Pancreas (tissue), 10 donors: ENCODE data around the gene GSS. TPM values are rescaled to one million over a fixed set of nuclear protein-coding genes. Genes with fewer than 3 reads are reported as not detected.

Experiments
- ATAC-seq, 4 donors: fragments of 200-7000 bp; cut with Tn5 transposase; one replicate each; pipeline versions ENCODE4 v1.8.0 to v1.9.1; 2020; ENCODE audit warnings: mild to moderate bottlenecking in 4 of 4, moderate library complexity in 4 of 4
- DNase-seq, 6 donors: peaks; one replicate each; pipeline ENCODE4 v3.0.0-alpha.2; 2020
- FAIRE-seq: peaks from 2 replicates; lab custom pipeline; 2012; peaks lifted over from hg19 to GRCh38; lab: Jason Lieb, UNC
- H3K27ac ChIP-seq, 4 donors: fragments of 200-600 bp; sonication (generic); 1 replicate in 3 of 4; 2 replicates in 1 of 4; pipeline versions ENCODE4 v1.5.0 to v1.8.0; 2020
- H3K27me3 ChIP-seq, 4 donors: fragments of 200-600 bp; one replicate each; pipeline ENCODE4 v1.8.0; 2021
- H3K36me3 ChIP-seq, 3 donors: fragments of 200-600 bp; sonication (generic) in 1 of 3; one replicate each; pipeline versions ENCODE4 v1.5.0 to v1.8.0; 2020 to 2021
- H3K4me1 ChIP-seq, 3 donors: fragments of 200-600 bp; one replicate each; pipeline ENCODE4 v1.8.0; 2021
- H3K4me3 ChIP-seq, 4 donors: fragments of 200-600 bp; sonication (generic) in 2 of 4; one replicate each; pipeline versions ENCODE4 v1.5.0 to v1.8.0; 2020 to 2021
- H3K9me3 ChIP-seq, 4 donors: fragments of 200-600 bp; one replicate each; pipeline ENCODE4 v1.8.0; 2021
- CTCF ChIP-seq, 4 donors: fragments of 200-600 bp; sonication (generic) in 3 of 4; IDR thresholded peaks; one replicate each; pipeline versions ENCODE4 v1.5.0 to v1.8.0; 2021; ENCODE audit warnings: antibody characterized with exemption in 4 of 4
- WGBS, 2 donors: extraction: QIAGEN DNeasy Blood & Tissue Kit; methylation state at CpG; one replicate each; pipeline ENCODE4 v1.1.7; 2013; 5-methylcytosine and 5-hydroxymethylcytosine counted together
- intact Hi-C, 3 donors: fragments of 100-400 bp; cut with DNase I; formaldehyde crosslinking; loops; one replicate each; pipeline versions ENCODE4 v1.11.1 to v1.14.2; 2022
- polyA plus RNA-seq, 2 donors: library from polyadenylated mRNA; stranded (reverse); fragments of 200-250 nt; gene quantifications; one replicate each; pipeline ENCODE4 v1.2.3, GENCODE V29; 2013
- total RNA-seq, 6 donors: library from RNA; stranded (reverse); fragmentation: NEBNext Ultra II Directional in 4 of 6; extraction: Animal tissue kit (Norgen Biotek cat#: 25700) in 4 of 6; gene quantifications; one replicate each; pipeline versions ENCODE4 v1.2.1 to v1.2.4, GENCODE V29; 2021 to 2023
- donor health status: healthy with polysubstance abuse.
- donor health status: DM: no; HTN: no; CAD: no; lungs with moderate emphysema.
- donor health status: DM: no; HTN: no; CAD: no.
- donor health status: control.
- donor health status: control.
- donor health status: Bipolar disorder and iron deficiency.
- donor health status: DM: yes; HTN: yes; CAD: no.
- donor health status: DM: no; HTN: no; CAD: no.
- donor health status: DM: no; HTN: no; CAD: no.
- donor health status: DM: yes; HTN: yes; CAD: no.

GSS gene
- 10 to 100 TPM in 4 of 6 donors, 1 to 10 TPM in 2; 6.7 to 17.9 (median 10.7) TPM for total RNA-seq
- 10 to 100 TPM; 28.7 to 32.2 TPM for polyA plus RNA-seq

- peak; percentile 45 for FAIRE-seq
Observed at GRCh38 chr20:34955231-34956040, at the start of gene GSS, which contains the start of gene MYH7B. Gene GSS (minus strand): TSS chr20:34955806. CDS start chr20:34951852, 3,954 bp downstream. Gene MYH7B (plus strand): TSS chr20:34955868. CDS start chr20:34978006, 22,138 bp downstream.

GRCh38 chr20:35004749-35005462 is 49.3 kb upstream of the GSS start:
- H3K36me3 ChIP-seq: peaks cover 11 to 84% (median 58%) of the 10 kb centered on the region in 3 donors
- no peak overlapping the region for H3K4me3 ChIP-seq
- FAIRE-seq (no peak), ATAC-seq (no peak), DNase-seq (peak in 2 of 6 donors; percentile 4 to 27)
- no peak overlapping the region for H3K27ac ChIP-seq
- 91 to 93% methylated on average over 20 of the region's 20 CpGs for WGBS, 2 donors
- no peaks in the 10 kb centered on the region for H3K4me1 ChIP-seq
- H3K27me3 ChIP-seq: no peaks in the 10 kb centered on the region
- no peak for TF ChIP-seq CTCF (IDR thresholded peaks at IDR 0.05)
- intact Hi-C loops: no loop called here
- H3K9me3 ChIP-seq: no peaks in the 10 kb centered on the region

More at GRCh38 chr20:34955231-34956040, at the start of gene GSS, which contains the start of gene MYH7B:
- peak; percentile 96 to 99 (median 98) for ATAC-seq
- DNase-seq: peak; percentile 97 to 100 (median 99)
- Histone ChIP-seq H3K27me3 (no peaks in the 10 kb centered on the region), H3K36me3 (no peaks in the 10 kb centered on the region), H3K4me1 (peaks cover 0 to 4% (median 0%) of the 10 kb centered on the region in 3 donors), H3K9me3 (no peaks in the 10 kb centered on the region), H3K4me3 (peak within 1 kb of the TSS; percentile 44 to 75 (median 57)), H3K27ac (peak within 1 kb of the TSS; percentile 24 to 86 (median 73))
- no peak for TF ChIP-seq CTCF (IDR thresholded peaks at IDR 0.05)
- intact Hi-C loops: loop anchor here in 2 of 3 donors (2.0 to 10.0 kb wide), 2 partner anchors 81 kb away; partner anchors contain the start of genes ACSS2 (in 1 of the 2) and GGT7 (in 1 of the 2)
- WGBS, 2 donors: 0% methylated on average over 62 of the region's 62 CpGs

- no peak for ATAC-seq
- Histone ChIP-seq H3K27me3 (no peaks in the 10 kb centered on the region), H3K36me3 (peaks cover 9 to 81% (median 54%) of the 10 kb centered on the region in 3 donors), H3K27ac (no peak overlapping the region), H3K9me3 (no peaks in the 10 kb centered on the region), H3K4me3 (no peak overlapping the region), H3K4me1 (no peaks in the 10 kb centered on the region)
- DNase-seq: peak in 3 of 6 donors; percentile 5 to 39 (median 35)
- 89 to 90% methylated on average over 18 of the region's 18 CpGs for WGBS, 2 donors
- intact Hi-C loops: no loop called here
- no peak for FAIRE-seq
- no peak for TF ChIP-seq CTCF (IDR thresholded peaks at IDR 0.05)
Observed at GRCh38 chr20:35004051-35004725, 48.6 kb upstream of the GSS start.

GRCh38 chr20:35003211-35004031 is 47.8 kb upstream of the GSS start:
- DNase-seq (peak in 3 of 6 donors; percentile 24 to 62 (median 51)), ATAC-seq (no peak), FAIRE-seq (no peak)
- 91 to 95% methylated on average over 24 to 25 of the region's 25 CpGs for WGBS, 2 donors
- TF ChIP-seq CTCF (IDR thresholded peaks at IDR 0.05): no peak
- no peak overlapping the region for H3K27ac ChIP-seq
- no peaks in the 10 kb centered on the region for H3K9me3 ChIP-seq
- peaks cover 9 to 87% (median 59%) of the 10 kb centered on the region in 3 donors for H3K36me3 ChIP-seq
- H3K4me1 ChIP-seq: no peaks in the 10 kb centered on the region
- H3K4me3 ChIP-seq: no peak overlapping the region
- no peaks in the 10 kb centered on the region for H3K27me3 ChIP-seq
- intact Hi-C loops: no loop called here
